Heart right ventricle (tissue), 16 donors: ENCODE results near the gene CARMIL3. TPM values are rescaled to one million over a fixed set of nuclear protein-coding genes. Genes with fewer than 3 reads are reported as not detected.

Experiments
- ATAC-seq, 8 donors: fragments of 200-7000 bp; cut with Tn5 transposase; one replicate each; pipeline ENCODE4 v1.9.1; 2020; ENCODE audit warnings: mild to moderate bottlenecking in 8 of 8, moderate library complexity in 8 of 8, moderate number of reproducible peaks in 1 of 8
- DNase-seq, 2 donors: peaks; one replicate each; pipeline ENCODE4 v3.0.0-alpha.2; 2020
- H3K27ac ChIP-seq, 10 donors: fragments of 200-600 bp; sonication (generic) in 2 of 10; one replicate each; pipeline versions ENCODE4 v1.5.0 to v1.8.0; 2020 to 2022; ENCODE audit warnings: mild to moderate bottlenecking in 3 of 10
- H3K27me3 ChIP-seq, 7 donors: fragments of 200-600 bp; one replicate each; pipeline ENCODE4 v1.8.0; 2021 to 2022; ENCODE audit warnings: mild to moderate bottlenecking in 2 of 7
- H3K36me3 ChIP-seq, 9 donors: fragments of 200-600 bp; sonication (generic) in 1 of 9; one replicate each; pipeline versions ENCODE4 v1.5.0 to v1.8.0; 2020 to 2022; ENCODE audit warnings: mild to moderate bottlenecking in 2 of 9
- H3K4me1 ChIP-seq, 9 donors: fragments of 200-600 bp; sonication (generic) in 1 of 9; one replicate each; pipeline versions ENCODE4 v1.5.0 to v1.8.0; 2020 to 2022; ENCODE audit warnings: mild to moderate bottlenecking in 4 of 9
- H3K4me3 ChIP-seq, 10 donors: fragments of 200-600 bp; sonication (generic) in 2 of 10; one replicate each; pipeline versions ENCODE4 v1.5.0 to v1.8.0; 2020 to 2022; ENCODE audit warnings: mild to moderate bottlenecking in 7 of 10, moderate library complexity in 2 of 10
- H3K9me3 ChIP-seq, 11 donors: fragments of 200-600 bp in 10 of 11; sonication (generic) in 2 of 11; one replicate each; pipeline versions ENCODE4 v1.5.0 to v1.8.0; 2013 to 2022; ENCODE audit warnings: mild to moderate bottlenecking in 2 of 11, control low read depth in 1 of 11, moderate library complexity in 1 of 11
- CTCF ChIP-seq, 9 donors: fragments of 200-600 bp; sonication (generic) in 2 of 9; IDR thresholded peaks; one replicate each; pipeline versions ENCODE4 v1.5.0 to v1.8.0; 2021 to 2022; ENCODE audit warnings: antibody characterized with exemption in 9 of 9, mild to moderate bottlenecking in 5 of 9, moderate library complexity in 1 of 9
- WGBS, 2 donors: extraction: QIAGEN DNeasy Blood & Tissue Kit; methylation state at CpG; one replicate each; pipeline ENCODE4 v1.1.7; 2013; ENCODE audit warnings: inconsistent platforms in 1 of 2; 5-methylcytosine and 5-hydroxymethylcytosine counted together
- intact Hi-C, 10 donors: fragments of 100-400 bp; cut with DNase I; formaldehyde crosslinking; loops; one replicate each; pipeline versions ENCODE4 v1.11.1 to v1.14.2; 2022
- polyA plus RNA-seq, 2 donors: library from polyadenylated mRNA; stranded (reverse); fragments of 200-250 nt; gene quantifications; one replicate each; pipeline ENCODE4 v1.2.3, GENCODE V29; 2013
- total RNA-seq, 10 donors: library from RNA; stranded (reverse); fragmentation: NEBNext Ultra II Directional in 3 of 10; extraction: Animal tissue kit (Norgen Biotek cat#: 25700) in 3 of 10; gene quantifications; one replicate each; pipeline versions ENCODE4 v1.2.1 to v1.2.4, GENCODE V29; 2021 to 2023
- donor health status: Arrhythmogenic right ventricular cardiomyopathy.
- donor health status: ischemic (EF 13 %, LVEDD 7.1; RV severe dilation, severe dysfunction).
- donor health status: healthy with polysubstance abuse.
- donor health status: DM: no; HTN: yes; CAD: no.
- donor health status: DM: no; HTN: no; CAD: no.
- donor health status: ischemic (EF 25% LVEDD 6.9; RV normal size, moderate dysfunction).
- donor health status: ischemic (EF 25% LVEDD 5.7; RV mildly dilated, moderate dysfunction).
- donor health status: healthy.
- donor health status: DM: yes; HTN: yes; CAD: no.
- donor health status: Ischemic cardiomyopathy.
- donor health status: ischemic (EF 35%, LVEDD 5.7; RV mildly dilated, moderate dysfunction).
- donor health status: nonischemic (EF 11% LVEDD 7.7; RV severe dilation, severe dysfunction).
- donor health status: DM: yes; HTN: yes; CAD: no.
- donor health status: PGD.
- donor health status: ischemic (EF 29% LVEDD 5.4; RV normal size, mild dysfunction).
- donor health status: nonischemic (EF 23%, LVEDD 6.1; RV moderate dilation, normal function).

The CARMIL3 gene
- total and polyA plus RNA-seq, 12 donors: 0.06 to 0.44 (median 0.12) TPM; not detected in 3

GRCh38 chr14:24082411-24083080, 30.7 kb downstream of the CARMIL3 start:
- intact Hi-C loops: loop anchor here in 1 of 10 donors (10.0 kb wide), 1 partner anchor 98 kb away; the partner anchor contains the start of gene DHRS4L2

GRCh38 chr14:24083462-24083861, 31.7 kb downstream of the CARMIL3 start:
- ATAC-seq (no peak), DNase-seq (no peak)
- H3K4me3 ChIP-seq: no peak overlapping the region
- no peak for TF ChIP-seq CTCF (IDR thresholded peaks at IDR 0.05)
- no peak overlapping the region for H3K27ac ChIP-seq
- H3K4me1 ChIP-seq: peaks cover 0 to 12% (median 6%) of the 10 kb centered on the region in 9 donors
- H3K9me3 ChIP-seq: no peaks in the 10 kb centered on the region
- intact Hi-C loops: loop anchor here in 1 of 10 donors (10.0 kb wide), 1 partner anchor 99 kb away; the partner anchor contains the start of gene DHRS4L2
- H3K36me3 ChIP-seq: no peaks in the 10 kb centered on the region
- peaks cover 0 to 39% (median 4%) of the 10 kb centered on the region in 7 donors for H3K27me3 ChIP-seq
- 90 to 92% methylated on average over 3 of the region's 3 CpGs for WGBS, 2 donors

More at GRCh38 chr14:24082411-24083080, 30.7 kb downstream of the CARMIL3 start:
- Histone ChIP-seq H3K36me3 (no peaks in the 10 kb centered on the region), H3K4me1 (peaks cover 0 to 12% (median 6%) of the 10 kb centered on the region in 9 donors), H3K27ac (no peak overlapping the region), H3K9me3 (no peaks in the 10 kb centered on the region), H3K4me3 (no peak overlapping the region), H3K27me3 (peaks cover 0 to 39% (median 4%) of the 10 kb centered on the region in 7 donors)
- no peak for DNase-seq
- no peak for TF ChIP-seq CTCF (IDR thresholded peaks at IDR 0.05)
- 92 to 93% methylated on average over 5 of the region's 5 CpGs for WGBS, 2 donors
- ATAC-seq: no peak

GRCh38 chr14:24084440-24084839, 32.6 kb downstream of the CARMIL3 start:
- H3K9me3 ChIP-seq: no peaks in the 10 kb centered on the region
- DNase-seq (no peak), ATAC-seq (no peak)
- WGBS, 2 donors: 94 to 95% methylated on average over 2 of the region's 2 CpGs
- H3K27ac ChIP-seq: no peak overlapping the region
- H3K4me1 ChIP-seq: peaks cover 0 to 12% (median 6%) of the 10 kb centered on the region in 9 donors
- peaks cover 0 to 36% (median 4%) of the 10 kb centered on the region in 7 donors for H3K27me3 ChIP-seq
- no peak for TF ChIP-seq CTCF (IDR thresholded peaks at IDR 0.05)
- H3K4me3 ChIP-seq: no peak overlapping the region
- intact Hi-C loops: loop anchor here in 1 of 10 donors (10.0 kb wide), 1 partner anchor 100 kb away; the partner anchor contains the start of gene DHRS4L2
- H3K36me3 ChIP-seq: no peaks in the 10 kb centered on the region

- H3K4me3 ChIP-seq: no peak overlapping the region
- no peak overlapping the region for H3K27ac ChIP-seq
- peaks cover 0 to 29% (median 4%) of the 10 kb centered on the region in 7 donors for H3K27me3 ChIP-seq
- DNase-seq (no peak), ATAC-seq (no peak)
- H3K4me1 ChIP-seq: peaks cover 0 to 12% (median 6%) of the 10 kb centered on the region in 9 donors
- WGBS, 2 donors: 72 to 77% methylated on average over 3 of the region's 3 CpGs
- intact Hi-C loops: loop anchor here in 1 of 10 donors (10.0 kb wide), 1 partner anchor 100 kb away; the partner anchor contains the start of gene DHRS4L2
- TF ChIP-seq CTCF (IDR thresholded peaks at IDR 0.05): no peak
- no peaks in the 10 kb centered on the region for H3K9me3 ChIP-seq
- no peaks in the 10 kb centered on the region for H3K36me3 ChIP-seq
Observed at GRCh38 chr14:24085215-24085614, 33.4 kb downstream of the CARMIL3 start.
